Small intestine (tissue), 7 donors: ENCODE data around the gene RHCE. TPM values are rescaled to one million over a fixed set of nuclear protein-coding genes. Genes with fewer than 3 reads are reported as not detected.
A peak's percentile ranks its signal among the peaks of the same experiment; 100 is the strongest.
"Not testable (repeated sequence)": the region's sequence is repeated elsewhere in the genome, so short reads cannot be mapped to it uniquely, and the experiment has no call there.

ENCODE experiments used
- DNase-seq, 2 donors: peaks; one replicate each; pipeline versions ENCODE4 v3.0.0 to v3.0.0-alpha.2; 2013
- FAIRE-seq: peaks from 2 replicates; lab custom pipeline; 2012; peaks lifted over from hg19 to GRCh38; lab: Jason Lieb, UNC
- H3K27ac ChIP-seq, 3 donors: one replicate each; pipeline ENCODE4 v1.5.1; 2013; ENCODE audit warnings: low read length in 2 of 3, mild to moderate bottlenecking in 2 of 3, control low read depth in 1 of 3, inconsistent platforms in 1 of 3, low read depth in 1 of 3, moderate library complexity in 1 of 3
- H3K27me3 ChIP-seq, 3 donors: one replicate each; pipeline ENCODE4 v1.6.1; 2013; ENCODE audit warnings: low read length in 3 of 3, inconsistent platforms in 1 of 3; ENCODE audit not compliant: control insufficient read depth in 3 of 3, insufficient read depth in 3 of 3
- H3K36me3 ChIP-seq, 3 donors: one replicate each; pipeline ENCODE4 v1.6.1; 2013; ENCODE audit warnings: low read length in 3 of 3, inconsistent platforms in 1 of 3, low read depth in 1 of 3, mild to moderate bottlenecking in 1 of 3, moderate library complexity in 1 of 3; ENCODE audit not compliant: control insufficient read depth in 3 of 3, insufficient read depth in 2 of 3
- H3K4me1 ChIP-seq, 3 donors: one replicate each; pipeline ENCODE4 v1.6.1; 2013; ENCODE audit warnings: low read length in 2 of 3, inconsistent platforms in 1 of 3, low read depth in 1 of 3, mild to moderate bottlenecking in 1 of 3, moderate library complexity in 1 of 3; ENCODE audit not compliant: control insufficient read depth in 3 of 3, insufficient read depth in 2 of 3
- H3K4me3 ChIP-seq, 3 donors: one replicate each; pipeline ENCODE4 v1.5.1; 2013; ENCODE audit warnings: low read length in 3 of 3, control low read depth in 1 of 3, inconsistent platforms in 1 of 3, low read depth in 1 of 3, mild to moderate bottlenecking in 1 of 3, moderate library complexity in 1 of 3
- H3K9me3 ChIP-seq, 2 donors: one replicate each; pipeline ENCODE4 v1.6.1; 2013; ENCODE audit warnings: low read depth in 1 of 2, low read length in 1 of 2; ENCODE audit not compliant: control insufficient read depth in 2 of 2, insufficient read depth in 1 of 2
- WGBS, 3 donors: extraction: QIAGEN DNeasy Blood & Tissue Kit; methylation state at CpG; one replicate each; pipeline ENCODE4 v1.1.7; 2013; 5-methylcytosine and 5-hydroxymethylcytosine counted together
- polyA plus RNA-seq, 4 donors: library from polyadenylated mRNA; stranded (reverse) in 3 of 4; unstranded in 1 of 4; fragments of 200-250 nt in 3 of 4; fragments of 120-200 nt in 1 of 4; gene quantifications; one replicate each; pipeline versions ENCODE4 v1.2.1 to v1.2.3, GENCODE V29; 2013
- donor health status: healthy with polysubstance abuse.
- donor health status: control.
- donor health status: control.
- donor health status: Bipolar disorder and iron deficiency.
- donor health status: healthy.

The RHCE gene
- polyA plus RNA-seq, 4 donors: 0.06 to 0.46 TPM; not detected in 2

GRCh38 chr1:25371757-25372156, 48.9 kb downstream of the RHCE start:
- H3K9me3 ChIP-seq, H3K36me3 ChIP-seq, H3K4me1 ChIP-seq, H3K27me3 ChIP-seq, FAIRE-seq, H3K27ac ChIP-seq, H3K4me3 ChIP-seq, DNase-seq: not testable (repeated sequence)
- 61 to 76% (median 74%) methylated on average over 7 of the region's 7 CpGs for WGBS, 3 donors

DNA sequence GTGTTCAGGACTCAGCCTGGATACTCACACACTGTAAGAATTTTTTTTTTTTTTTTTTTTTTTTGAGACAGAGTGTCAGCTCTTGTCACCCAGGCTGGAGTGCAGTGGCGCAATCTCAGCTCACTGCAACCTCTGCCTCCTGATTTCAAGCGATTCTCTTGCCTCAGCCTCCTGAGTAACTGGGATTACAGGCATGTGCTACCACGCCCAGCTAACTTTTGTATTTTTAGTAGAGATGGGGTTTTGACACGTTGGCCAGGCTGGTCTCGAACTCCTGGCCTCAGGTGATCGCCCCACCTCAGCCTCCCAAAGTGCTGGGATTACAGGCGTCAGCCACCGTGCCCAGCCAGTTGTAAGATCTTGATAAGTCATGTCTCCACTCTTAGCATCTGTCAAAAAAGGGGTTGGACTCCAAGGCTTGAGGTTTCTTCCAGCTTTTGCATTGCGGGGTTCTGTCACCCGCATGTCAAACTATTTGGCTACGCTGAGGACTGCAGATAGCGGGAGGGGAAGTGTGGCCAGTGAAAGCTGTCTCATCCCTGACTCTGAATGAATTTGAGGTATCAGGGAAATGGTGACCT, 50.8 kb downstream of the RHCE start:
- not testable (repeated sequence) for H3K9me3 ChIP-seq, H3K27ac ChIP-seq, H3K27me3 ChIP-seq, FAIRE-seq, DNase-seq, H3K4me3 ChIP-seq, H3K36me3 ChIP-seq, H3K4me1 ChIP-seq
- WGBS, 3 donors: 84 to 87% (median 86%) methylated on average over 12 of the region's 12 CpGs

- WGBS, 3 donors: 82 to 89% (median 85%) methylated on average over 4 of the region's 4 CpGs
- Histone ChIP-seq H3K9me3 (no peaks in the 10 kb centered on the region), H3K4me3 (no peak overlapping the region), H3K4me1 (peaks cover 0 to 8% (median 0%) of the 10 kb centered on the region in 3 donors), H3K36me3 (no peaks in the 10 kb centered on the region), H3K27ac (no peak overlapping the region), H3K27me3 (no peaks in the 10 kb centered on the region)
- FAIRE-seq: no peak
- DNase-seq: no peak
Observed at GRCh38 chr1:25369241-25369640, 51.4 kb downstream of the RHCE start.

DNA sequence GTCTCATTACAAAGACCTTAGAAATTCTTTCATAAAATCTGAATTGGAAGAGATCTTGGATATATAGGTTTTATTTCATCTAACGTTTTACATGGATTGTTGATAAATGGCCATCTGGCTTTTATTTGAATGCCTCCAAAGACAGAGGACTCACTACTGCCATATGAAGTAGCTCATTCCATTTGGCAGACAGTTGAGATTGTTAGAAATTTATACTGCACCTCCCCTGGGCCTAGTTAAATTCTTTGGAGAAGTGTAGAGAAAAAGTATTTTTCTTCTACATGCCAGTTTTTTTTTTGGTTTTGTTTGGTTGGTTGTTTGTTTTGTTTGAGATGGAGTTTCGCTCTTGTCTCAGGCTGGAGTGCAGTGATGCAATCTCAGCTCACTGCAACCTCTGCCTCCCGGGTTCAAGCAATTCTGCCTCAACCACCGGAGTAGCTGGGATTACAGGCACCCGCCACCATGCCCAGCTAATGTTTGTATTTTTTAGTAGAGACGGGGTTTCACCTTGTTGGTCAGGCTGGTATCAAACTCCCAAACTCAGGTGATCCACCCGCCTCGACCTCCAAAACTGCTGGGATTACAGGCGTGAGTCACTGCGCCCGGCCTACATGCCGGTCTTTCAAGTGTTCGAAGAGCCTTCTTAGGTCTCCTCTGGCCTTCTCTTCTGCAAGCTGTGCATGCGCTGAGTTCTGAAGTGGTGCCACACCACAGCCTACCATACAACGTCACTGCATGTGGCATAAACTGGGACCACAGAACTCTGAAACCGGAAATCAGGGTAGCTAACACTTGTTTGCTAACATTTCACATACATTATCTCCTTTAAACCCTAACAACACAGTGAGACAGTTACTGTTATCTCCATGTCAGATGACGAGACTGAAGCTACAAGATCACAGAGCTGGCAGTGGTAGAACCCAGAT, 57.7 kb downstream of the RHCE start:
- not testable (repeated sequence) for H3K4me1 ChIP-seq, H3K9me3 ChIP-seq, FAIRE-seq, H3K4me3 ChIP-seq, DNase-seq, H3K27me3 ChIP-seq, H3K27ac ChIP-seq
- H3K36me3 ChIP-seq: peaks cover 9 to 17% (median 17%) of the 10 kb centered on the region in 3 donors
- WGBS, 3 donors: no CpG with 5 or more reads among the region's 17 CpGs

- no peaks in the 10 kb centered on the region for H3K4me1 ChIP-seq
- H3K27me3 ChIP-seq: no peaks in the 10 kb centered on the region
- peak overlapping the region in 1 of 3 donors; percentile 56 for H3K27ac ChIP-seq
- H3K9me3 ChIP-seq: no peaks in the 10 kb centered on the region
- peaks cover 10 to 23% (median 17%) of the 10 kb centered on the region in 3 donors for H3K36me3 ChIP-seq
- WGBS, 3 donors: 72 to 93% (median 85%) methylated on average over 2 of the region's 2 CpGs
- no peak for DNase-seq
- H3K4me3 ChIP-seq: no peak overlapping the region
- no peak for FAIRE-seq
Observed at GRCh38 chr1:25361901-25362300, 58.7 kb downstream of the RHCE start.

GRCh38 chr1:25360596-25361581, 59.7 kb downstream of the RHCE start:
- peak overlapping the region in 1 of 3 donors; percentile 26 for H3K27ac ChIP-seq
- DNase-seq (no peak), FAIRE-seq (no peak)
- H3K36me3 ChIP-seq: peaks cover 12 to 27% (median 20%) of the 10 kb centered on the region in 3 donors
- no peak overlapping the region for H3K4me3 ChIP-seq
- H3K4me1 ChIP-seq: no peaks in the 10 kb centered on the region
- H3K27me3 ChIP-seq: no peaks in the 10 kb centered on the region
- H3K9me3 ChIP-seq: no peaks in the 10 kb centered on the region
- WGBS, 3 donors: 86 to 92% (median 92%) methylated on average over 7 of the region's 7 CpGs

- no peaks in the 10 kb centered on the region for H3K4me1 ChIP-seq
- no peak overlapping the region for H3K27ac ChIP-seq
- no peaks in the 10 kb centered on the region for H3K9me3 ChIP-seq
- 85 to 95% (median 94%) methylated on average over 1 of the region's 1 CpG for WGBS, 3 donors
- FAIRE-seq: no peak
- no peak overlapping the region for H3K4me3 ChIP-seq
- DNase-seq: no peak
- no peaks in the 10 kb centered on the region for H3K27me3 ChIP-seq
- peaks cover 13 to 50% (median 22%) of the 10 kb centered on the region in 3 donors for H3K36me3 ChIP-seq
Observed at GRCh38 chr1:25356848-25357247, 63.8 kb downstream of the RHCE start.

- DNase-seq (no peak), FAIRE-seq (no peak)
- Histone ChIP-seq H3K9me3 (no peaks in the 10 kb centered on the region), H3K4me3 (no peak overlapping the region), H3K27ac (no peak overlapping the region), H3K4me1 (no peaks in the 10 kb centered on the region), H3K27me3 (no peaks in the 10 kb centered on the region), H3K36me3 (peaks cover 12 to 50% (median 19%) of the 10 kb centered on the region in 3 donors)
Observed at GRCh38 chr1:25356441-25356840, 64.2 kb downstream of the RHCE start.
